Ishikawa (cell line): ENCODE data around the gene PUDP.

Source experiments
- CEBPB ChIP-seq: IDR thresholded peaks from 2 replicates; pipeline ENCODE4 v1.6.1; 2012
- CREB1 ChIP-seq: IDR thresholded peaks from 2 replicates; pipeline ENCODE4 v1.6.1; 2012; ENCODE audit warnings: low read depth
- EGR1 ChIP-seq: IDR thresholded peaks from 2 replicates; pipeline ENCODE4 v1.6.1; 2012
- EP300 ChIP-seq: IDR thresholded peaks from 2 replicates; pipeline ENCODE4 v1.6.1; 2012; ENCODE audit warnings: borderline replicate concordance
- FOXM1 ChIP-seq: IDR thresholded peaks from 2 replicates; pipeline ENCODE4 v1.6.1; 2012; ENCODE audit warnings: low read depth, borderline replicate concordance
- MAX ChIP-seq: IDR thresholded peaks from 2 replicates; pipeline ENCODE4 v1.6.1; 2012
- NFIC ChIP-seq: IDR thresholded peaks from 2 replicates; pipeline ENCODE4 v1.6.1; 2012
- RAD21 ChIP-seq: IDR thresholded peaks from 2 replicates; pipeline ENCODE4 v1.6.1; 2012; ENCODE audit warnings: low read depth
- REST ChIP-seq: IDR thresholded peaks from 2 replicates; pipeline ENCODE4 v1.6.1; 2012; ENCODE audit warnings: low read depth, mild to moderate bottlenecking
- TAF1 ChIP-seq: IDR thresholded peaks from 2 replicates; pipeline ENCODE4 v1.6.1; 2012; ENCODE audit warnings: low read depth, mild to moderate bottlenecking
- TCF12 ChIP-seq: IDR thresholded peaks from 2 replicates; pipeline ENCODE4 v1.6.1; 2012; ENCODE audit warnings: low read depth
- TEAD4 ChIP-seq: IDR thresholded peaks from 2 replicates; pipeline ENCODE4 v1.6.1; 2012
- USF1 ChIP-seq: IDR thresholded peaks from 2 replicates; pipeline ENCODE4 v1.6.1; 2012
- YY1 ChIP-seq: IDR thresholded peaks from 2 replicates; pipeline ENCODE4 v1.6.1; 2012; ENCODE audit warnings: low read depth
- ZBTB7A ChIP-seq: IDR thresholded peaks from 2 replicates; pipeline ENCODE4 v1.6.1; 2012; ENCODE audit warnings: low read depth

The PUDP gene

GRCh38 chrX:7146020-7146702, 1.8 kb downstream of the PUDP start:
- no peak for TF ChIP-seq TCF12
- TF ChIP-seq REST, result no peak
- no peak for TF ChIP-seq TAF1
- no peak for TF ChIP-seq MAX
- TF ChIP-seq CREB1, result no peak
- TF ChIP-seq EGR1, result no peak
- TF ChIP-seq EP300, result no peak
- TF ChIP-seq USF1, result no peak
- no peak for TF ChIP-seq TEAD4
- TF ChIP-seq FOXM1, result no peak
- TF ChIP-seq YY1, result no peak
- no peak for TF ChIP-seq NFIC
- TF ChIP-seq CEBPB, result no peak

GRCh38 chrX:7145454-7145853, 2.5 kb downstream of the PUDP start:
- TF ChIP-seq REST (no peak), CEBPB (no peak), NFIC (no peak), ZBTB7A (no peak), EGR1 (no peak), CREB1 (no peak), RAD21 (no peak), EP300 (no peak), FOXM1 (no peak), YY1 (no peak), TAF1 (no peak), TEAD4 (no peak), TCF12 (no peak), MAX (no peak), USF1 (no peak)

- TF ChIP-seq TAF1 (no peak), USF1 (no peak), EP300 (no peak), TEAD4 (no peak), EGR1 (no peak), CEBPB (no peak), REST (no peak), ZBTB7A (no peak), TCF12 (no peak), NFIC (no peak), YY1 (no peak), CREB1 (no peak), MAX (no peak), FOXM1 (no peak), RAD21 (no peak)
These were observed 3.9 kb downstream of the PUDP start for GRCh38 chrX:7143941-7144525.
